ENCODE measurements around the gene ARHGAP27. TPM values are rescaled to one million over a fixed set of nuclear protein-coding genes. Genes with fewer than 3 reads are reported as not detected.
A peak's percentile ranks its signal among the peaks of the same experiment; 100 is the strongest.

The ARHGAP27 gene
- total RNA-seq, 1 experiment from 2014 or later = 12.9 TPM

GRCh38 chr17:45376171-45377005 lies 56.3 kb downstream of the ARHGAP27 start:
- DNase-seq (ENCODE audit: low spot score) (no peak), ATAC-seq (peak; percentile 47)
- Mint-ChIP-seq H3K27ac (peak overlapping the region; percentile 79), H3K9me3 (0 out of 2 replicates have a peak, but pooled peaks cover 3% of the 10 kb centered on the region), H3K4me3 (no peak overlapping the region), H3K4me1 (peaks cover 38% of the 10 kb centered on the region), H3K36me3 (no peaks in the 10 kb centered on the region), H3K27me3 (ENCODE audit: low read depth) (peaks cover 10% of the 10 kb centered on the region)
- ChIA-PET CTCF (interaction anchor here (0.7 to 3.1 kb wide), 4 partner anchors 12 to 227 kb away, joined by 3 to 12 read pairs (median 4); no protein-coding TSS in a partner anchor), POLR2A (no interaction called here)
- TF ChIP-seq GABPB1 (CRISPR knock-in tag; IDR thresholded peaks at IDR 0.05) (no peak), MLX (CRISPR knock-in tag; IDR thresholded peaks at IDR 0.05) (no peak), FOXJ3 (CRISPR knock-in tag; IDR thresholded peaks at IDR 0.05; ENCODE audit: borderline replicate concordance) (no peak), CBFB (CRISPR knock-in tag; IDR thresholded peaks at IDR 0.05; ENCODE audit: low read depth) (no peak), ZNF416 (CRISPR knock-in tag; IDR thresholded peaks at IDR 0.05) (no peak), KAT7 (CRISPR knock-in tag; IDR thresholded peaks at IDR 0.05; ENCODE audit: borderline replicate concordance) (no peak), NR1H2 (CRISPR knock-in tag; IDR thresholded peaks at IDR 0.05) (no peak), ZNF263 (CRISPR knock-in tag; IDR thresholded peaks at IDR 0.05; ENCODE audit: low read depth) (no peak), NR2C2 (CRISPR knock-in tag; IDR thresholded peaks at IDR 0.05) (no peak), ZMAT4 (CRISPR knock-in tag; IDR thresholded peaks at IDR 0.05) (no peak), ZNF512 (CRISPR knock-in tag; IDR thresholded peaks at IDR 0.05; ENCODE audit: borderline replicate concordance) (no peak), NFE2L1 (CRISPR knock-in tag; IDR thresholded peaks at IDR 0.05) (no peak), RORB (CRISPR knock-in tag; IDR thresholded peaks at IDR 0.05) (no peak), ZNF219 (CRISPR knock-in tag; IDR thresholded peaks at IDR 0.05; ENCODE audit: borderline replicate concordance) (no peak), GRHL2 (CRISPR knock-in tag; IDR thresholded peaks at IDR 0.05; ENCODE audit: insufficient replicate concordance, severe bottlenecking) (no peak)

- DNase-seq (ENCODE audit: low spot score) (no peak), ATAC-seq (no peak)
- H3K4me1 Mint-ChIP-seq = peaks cover 47% of the 10 kb centered on the region
- H3K27ac Mint-ChIP-seq = no peak overlapping the region
- peaks cover 10% of the 10 kb centered on the region for H3K27me3 Mint-ChIP-seq (ENCODE audit: low read depth)
- POLR2A ChIA-PET = no interaction called here
- CTCF ChIA-PET = interaction anchor here (0.7 to 2.1 kb wide), 3 partner anchors 54 to 104 kb away, joined by 3 to 11 read pairs (median 6); no protein-coding TSS in a partner anchor
- H3K4me3 Mint-ChIP-seq = no peak overlapping the region
- TF ChIP-seq ZSCAN18 (CRISPR knock-in tag; IDR thresholded peaks at IDR 0.05) (no peak), ZNF416 (CRISPR knock-in tag; IDR thresholded peaks at IDR 0.05) (no peak), ZNF219 (CRISPR knock-in tag; IDR thresholded peaks at IDR 0.05; ENCODE audit: borderline replicate concordance) (no peak), JUN (CRISPR knock-in tag; IDR thresholded peaks at IDR 0.05) (no peak), ZNF121 (CRISPR knock-in tag; IDR thresholded peaks at IDR 0.05) (no peak), ZNF396 (CRISPR knock-in tag; IDR thresholded peaks at IDR 0.05; ENCODE audit: borderline replicate concordance) (no peak), ATF3 (CRISPR knock-in tag; conservative IDR thresholded peaks at IDR 0.05) (no peak), STAT6 (CRISPR knock-in tag; conservative IDR thresholded peaks at IDR 0.05; ENCODE audit: low read depth) (no peak), GABPB1 (CRISPR knock-in tag; IDR thresholded peaks at IDR 0.05) (no peak), GRHL2 (CRISPR knock-in tag; IDR thresholded peaks at IDR 0.05; ENCODE audit: insufficient replicate concordance, severe bottlenecking) (no peak), FOXK1 (CRISPR knock-in tag; IDR thresholded peaks at IDR 0.05) (no peak), GTF2I (CRISPR knock-in tag; conservative IDR thresholded peaks at IDR 0.05) (no peak), NR2C2 (CRISPR knock-in tag; IDR thresholded peaks at IDR 0.05) (no peak), SOX15 (CRISPR knock-in tag; IDR thresholded peaks at IDR 0.05) (no peak)
- 0 out of 2 replicates have a peak, but pooled peaks cover 3% of the 10 kb centered on the region for H3K9me3 Mint-ChIP-seq
- no peaks in the 10 kb centered on the region for H3K36me3 Mint-ChIP-seq
Measured at GRCh38 chr17:45374501-45374900, 58.2 kb downstream of the ARHGAP27 start.

Data from WTC11 (cell line).